B cell (primary cell): Measurements from ENCODE around the gene SPRED2.

Experiments used
- EZH2 ChIP-seq: IDR thresholded peaks from 2 replicates; pipeline ENCODE4 v1.6.1; 2012; ENCODE audit warnings: borderline replicate concordance, low read depth, mild to moderate bottlenecking, moderate library complexity, low read length; ENCODE audit not compliant: insufficient read depth, poor library complexity, severe bottlenecking
- TF ChIP-seq, protein P1 (sequence below): fragments of 200-600 bp; IDR thresholded peaks from one replicate; pipeline ENCODE4 v1.8.0; 2022; ENCODE audit warnings: antibody characterized with exemption, mild to moderate bottlenecking

GRCh38 chr2:65478498-65479135, 46.2 kb upstream of the SPRED2 start:
- TF ChIP-seq, protein P1, sequence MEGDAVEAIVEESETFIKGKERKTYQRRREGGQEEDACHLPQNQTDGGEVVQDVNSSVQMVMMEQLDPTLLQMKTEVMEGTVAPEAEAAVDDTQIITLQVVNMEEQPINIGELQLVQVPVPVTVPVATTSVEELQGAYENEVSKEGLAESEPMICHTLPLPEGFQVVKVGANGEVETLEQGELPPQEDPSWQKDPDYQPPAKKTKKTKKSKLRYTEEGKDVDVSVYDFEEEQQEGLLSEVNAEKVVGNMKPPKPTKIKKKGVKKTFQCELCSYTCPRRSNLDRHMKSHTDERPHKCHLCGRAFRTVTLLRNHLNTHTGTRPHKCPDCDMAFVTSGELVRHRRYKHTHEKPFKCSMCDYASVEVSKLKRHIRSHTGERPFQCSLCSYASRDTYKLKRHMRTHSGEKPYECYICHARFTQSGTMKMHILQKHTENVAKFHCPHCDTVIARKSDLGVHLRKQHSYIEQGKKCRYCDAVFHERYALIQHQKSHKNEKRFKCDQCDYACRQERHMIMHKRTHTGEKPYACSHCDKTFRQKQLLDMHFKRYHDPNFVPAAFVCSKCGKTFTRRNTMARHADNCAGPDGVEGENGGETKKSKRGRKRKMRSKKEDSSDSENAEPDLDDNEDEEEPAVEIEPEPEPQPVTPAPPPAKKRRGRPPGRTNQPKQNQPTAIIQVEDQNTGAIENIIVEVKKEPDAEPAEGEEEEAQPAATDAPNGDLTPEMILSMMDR: no peak
- TF ChIP-seq EZH2: no peak
